Endothelial cell of umbilical vein (primary cell): Measurements from ENCODE around the gene SOCS3.

Source experiments
- EZH2 ChIP-seq: IDR thresholded peaks from 2 replicates; pipeline ENCODE4 v1.6.1; 2012; ENCODE audit warnings: borderline replicate concordance, low read depth, mild to moderate bottlenecking, moderate library complexity, low read length, inconsistent platforms; ENCODE audit not compliant: severe bottlenecking
- JUN ChIP-seq: IDR thresholded peaks from 2 replicates; pipeline ENCODE4 v1.6.1; 2011; ENCODE audit warnings: borderline replicate concordance, low read depth; ENCODE audit not compliant: insufficient read length, insufficient read depth
- MAX ChIP-seq: IDR thresholded peaks from 2 replicates; pipeline ENCODE4 v1.6.1; 2011; ENCODE audit not compliant: insufficient read depth, insufficient read length
- MYC ChIP-seq: IDR thresholded peaks from one replicate; pipeline ENCODE4 v1.6.1; 2011; ENCODE audit warnings: mild to moderate bottlenecking, low read depth, low read length
- POLR2A ChIP-seq: IDR thresholded peaks from 2 replicates; pipeline ENCODE4 v1.6.1; 2012; ENCODE audit warnings: low read depth, mild to moderate bottlenecking, control low read depth, low read length
- POLR2AphosphoS5 ChIP-seq: IDR thresholded peaks from 2 replicates; pipeline ENCODE4 v1.6.1; 2012; ENCODE audit warnings: low read depth, mild to moderate bottlenecking, control low read depth, low read length, moderate library complexity; ENCODE audit not compliant: insufficient read depth
- TF ChIP-seq, protein P1 (sequence below), 2 donors: IDR thresholded peaks; 1 replicate in 1 of 2; 2 replicates in 1 of 2; pipeline ENCODE4 v1.5.1; 2011; ENCODE audit warnings: low read length in 2 of 2, mild to moderate bottlenecking in 2 of 2, moderate library complexity in 2 of 2, control low read depth in 1 of 2, inconsistent platforms in 1 of 2, low read depth in 1 of 2; ENCODE audit not compliant: insufficient read depth in 1 of 2; ENCODE audit errors: extremely low read depth in 1 of 2

- TF ChIP-seq, protein P1, sequence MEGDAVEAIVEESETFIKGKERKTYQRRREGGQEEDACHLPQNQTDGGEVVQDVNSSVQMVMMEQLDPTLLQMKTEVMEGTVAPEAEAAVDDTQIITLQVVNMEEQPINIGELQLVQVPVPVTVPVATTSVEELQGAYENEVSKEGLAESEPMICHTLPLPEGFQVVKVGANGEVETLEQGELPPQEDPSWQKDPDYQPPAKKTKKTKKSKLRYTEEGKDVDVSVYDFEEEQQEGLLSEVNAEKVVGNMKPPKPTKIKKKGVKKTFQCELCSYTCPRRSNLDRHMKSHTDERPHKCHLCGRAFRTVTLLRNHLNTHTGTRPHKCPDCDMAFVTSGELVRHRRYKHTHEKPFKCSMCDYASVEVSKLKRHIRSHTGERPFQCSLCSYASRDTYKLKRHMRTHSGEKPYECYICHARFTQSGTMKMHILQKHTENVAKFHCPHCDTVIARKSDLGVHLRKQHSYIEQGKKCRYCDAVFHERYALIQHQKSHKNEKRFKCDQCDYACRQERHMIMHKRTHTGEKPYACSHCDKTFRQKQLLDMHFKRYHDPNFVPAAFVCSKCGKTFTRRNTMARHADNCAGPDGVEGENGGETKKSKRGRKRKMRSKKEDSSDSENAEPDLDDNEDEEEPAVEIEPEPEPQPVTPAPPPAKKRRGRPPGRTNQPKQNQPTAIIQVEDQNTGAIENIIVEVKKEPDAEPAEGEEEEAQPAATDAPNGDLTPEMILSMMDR (IDR thresholded peaks at IDR 0.05; ENCODE audit: extremely low read depth in 1 of 2, insufficient read depth in 1 of 2, low read depth in 1 of 2, low read length in 2 of 2), result no peak
- TF ChIP-seq POLR2A, result no peak
- no peak for TF ChIP-seq MYC
- TF ChIP-seq EZH2, result no peak
- TF ChIP-seq JUN, result no peak
- TF ChIP-seq POLR2AphosphoS5, result no peak
- TF ChIP-seq MAX, result no peak
These were observed 21.2 kb downstream of the SOCS3 start for GRCh38 chr17:78338486-78339259.
